COLO829 (cell line): ENCODE measurements around the gene LRRC73.
A peak's percentile ranks its signal among the peaks of the same experiment; 100 is the strongest.
"Not testable (repeated sequence)": the region's sequence is repeated elsewhere in the genome, so short reads cannot be mapped to it uniquely, and the experiment has no call there.

ENCODE experiments used
- DNase-seq: peaks from one replicate; pipeline ENCODE4 v3.0.0; 2012; ENCODE audit warnings: low spot score

LRRC73 gene

GRCh38 chr6:43509984-43510826 lies at the start of gene LRRC73:
TSS of gene LRRC73 (minus strand) at chr6:43510346. CDS start at chr6:43509785, 561 bp downstream.
- peak; percentile 70 for DNase-seq

DNA sequence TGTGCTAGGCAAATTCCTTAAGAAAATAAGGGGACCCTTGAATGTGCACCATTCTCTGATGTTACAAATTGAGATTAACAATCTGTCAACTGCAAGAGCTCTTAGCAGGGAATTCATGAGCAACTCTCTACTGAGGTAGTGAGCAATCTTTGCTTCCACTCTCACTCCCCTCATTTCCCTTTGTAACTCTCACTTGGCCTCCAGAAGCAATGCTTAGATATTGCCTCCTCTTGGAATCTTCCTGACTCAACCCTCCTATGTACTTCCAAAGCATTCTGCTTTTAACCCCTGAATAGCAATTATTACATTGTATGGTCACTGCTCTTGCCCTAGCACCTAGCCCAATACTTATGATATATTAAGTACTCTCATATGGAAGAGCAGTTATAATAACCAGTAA lies 49.2 kb upstream of the LRRC73 start:
- no peak for DNase-seq

- not testable (repeated sequence) for DNase-seq
Observed at GRCh38 chr6:43557620-43558019, 47.5 kb upstream of the LRRC73 start.

- DNase-seq = no peak
Observed at GRCh38 chr6:43547222-43547621, 37.1 kb upstream of the LRRC73 start.

DNA sequence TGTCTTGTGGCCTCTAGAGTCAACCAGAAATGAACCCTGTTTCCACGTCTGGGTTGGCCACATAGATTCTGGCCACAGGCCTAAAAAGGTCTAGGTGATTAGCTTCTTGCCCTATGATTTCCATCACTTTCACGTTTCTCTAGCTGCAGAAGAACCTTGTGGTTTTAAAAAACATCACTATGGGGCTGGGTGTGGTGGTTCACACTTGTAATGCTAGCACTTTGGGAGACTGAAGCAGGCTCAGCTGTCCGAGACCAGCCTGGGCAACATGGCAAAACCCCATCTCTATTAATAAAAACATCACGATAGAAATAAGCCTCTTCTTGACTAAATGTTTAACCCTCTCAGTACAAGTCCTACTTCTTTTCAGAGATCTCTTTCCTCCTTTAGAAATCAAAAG lies 34.3 kb upstream of the LRRC73 start:
- DNase-seq = no peak

DNA sequence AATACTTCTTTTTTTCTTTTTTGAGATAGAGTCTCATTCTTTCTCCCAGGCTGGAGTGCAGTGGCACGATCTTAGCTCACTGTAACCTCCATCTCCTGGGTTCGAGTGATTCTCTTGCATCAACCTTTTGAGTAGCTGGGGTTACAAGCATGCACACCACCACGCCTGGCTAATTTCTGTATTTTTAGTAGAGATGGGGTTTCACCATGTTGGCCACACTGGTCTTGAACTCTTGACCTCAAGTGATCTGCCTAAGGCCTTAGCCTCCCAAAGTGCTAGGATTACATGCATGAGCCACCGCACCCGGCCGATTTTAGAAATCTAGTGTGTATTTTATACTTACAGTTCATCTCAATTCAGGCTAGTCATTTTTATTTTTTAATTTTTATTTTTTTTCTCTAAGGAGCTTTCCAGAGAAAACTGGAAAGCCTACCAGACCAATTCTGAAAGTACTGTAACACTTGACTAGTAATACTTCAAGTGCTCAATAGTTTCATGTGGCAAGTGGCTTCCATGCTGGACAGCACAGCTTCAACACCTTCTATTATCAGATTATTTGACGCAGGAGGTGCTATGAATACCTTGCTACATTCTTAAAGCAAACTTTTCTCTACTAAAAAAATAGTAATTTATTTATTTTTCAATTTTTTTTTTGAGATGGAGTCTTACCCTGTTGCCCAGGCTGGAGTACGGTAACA lies 31.8 kb upstream of the LRRC73 start:
- DNase-seq = no peak

DNA sequence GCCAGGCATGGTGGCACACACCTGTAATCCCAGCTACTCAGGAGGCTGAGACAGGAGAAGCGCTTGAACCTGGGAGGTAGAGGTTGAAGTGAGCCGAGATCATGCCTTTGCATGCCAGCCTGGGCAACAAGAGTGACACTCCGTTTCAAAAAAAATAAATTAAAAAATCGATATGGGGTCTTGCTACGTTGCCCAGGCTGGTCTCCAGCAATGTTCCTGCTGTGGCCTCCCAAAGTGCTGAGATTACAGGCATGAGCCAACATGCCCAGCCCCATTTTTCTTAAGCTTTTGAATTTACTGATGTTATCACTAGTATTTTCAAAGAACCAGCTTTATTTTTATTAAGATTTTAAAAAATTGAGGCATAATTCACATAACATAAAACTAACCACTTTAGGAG lies 30.4 kb upstream of the LRRC73 start:
- DNase-seq = no peak

- not testable (repeated sequence) for DNase-seq
Observed at GRCh38 chr6:43539409-43539808, 29.3 kb upstream of the LRRC73 start.

GRCh38 chr6:43538986-43539385 lies 28.8 kb upstream of the LRRC73 start:
- DNase-seq = not testable (repeated sequence)

DNA sequence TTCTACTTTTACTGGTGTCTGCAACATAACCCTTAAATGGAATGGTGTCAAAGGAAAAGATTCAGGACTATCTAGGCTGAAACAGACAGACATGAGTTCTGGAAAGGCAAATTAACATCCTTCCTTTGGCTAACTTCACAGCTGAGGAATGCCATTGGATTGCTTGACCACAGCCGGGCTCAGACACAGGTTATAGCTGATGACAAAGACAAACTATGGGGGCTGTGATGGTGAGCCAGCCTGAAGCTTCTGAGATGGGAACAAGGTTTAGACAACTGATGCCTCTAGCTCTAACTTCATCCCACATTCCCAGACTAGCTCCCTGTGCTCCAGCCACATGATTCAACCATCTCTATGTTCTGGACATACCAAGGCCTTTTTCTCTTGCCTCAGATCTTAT lies 22.1 kb upstream of the LRRC73 start:
- DNase-seq = no peak

GRCh38 chr6:43524483-43524961 lies 14.4 kb upstream of the LRRC73 start:
- DNase-seq = no peak

DNA sequence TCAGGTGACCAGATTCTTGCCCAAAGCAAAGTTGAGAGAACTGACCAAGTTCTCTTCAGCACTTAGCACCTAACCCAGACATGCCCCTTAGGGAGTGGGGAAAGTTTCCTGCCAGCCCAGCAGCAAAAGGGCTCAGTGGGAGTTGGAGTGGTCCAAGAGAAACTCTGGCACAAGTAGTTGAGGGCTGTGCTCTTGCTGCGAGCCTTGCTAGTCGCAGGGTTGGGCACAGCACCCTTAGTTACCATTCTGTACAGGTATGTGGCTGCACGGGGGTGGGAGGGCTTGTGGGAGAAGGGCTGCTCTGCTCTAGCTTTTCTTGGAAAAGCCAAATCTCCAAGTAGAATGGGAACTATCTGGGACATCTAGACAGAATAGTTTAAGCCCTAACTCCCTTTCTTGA lies 13.1 kb upstream of the LRRC73 start:
- DNase-seq = no peak

DNA sequence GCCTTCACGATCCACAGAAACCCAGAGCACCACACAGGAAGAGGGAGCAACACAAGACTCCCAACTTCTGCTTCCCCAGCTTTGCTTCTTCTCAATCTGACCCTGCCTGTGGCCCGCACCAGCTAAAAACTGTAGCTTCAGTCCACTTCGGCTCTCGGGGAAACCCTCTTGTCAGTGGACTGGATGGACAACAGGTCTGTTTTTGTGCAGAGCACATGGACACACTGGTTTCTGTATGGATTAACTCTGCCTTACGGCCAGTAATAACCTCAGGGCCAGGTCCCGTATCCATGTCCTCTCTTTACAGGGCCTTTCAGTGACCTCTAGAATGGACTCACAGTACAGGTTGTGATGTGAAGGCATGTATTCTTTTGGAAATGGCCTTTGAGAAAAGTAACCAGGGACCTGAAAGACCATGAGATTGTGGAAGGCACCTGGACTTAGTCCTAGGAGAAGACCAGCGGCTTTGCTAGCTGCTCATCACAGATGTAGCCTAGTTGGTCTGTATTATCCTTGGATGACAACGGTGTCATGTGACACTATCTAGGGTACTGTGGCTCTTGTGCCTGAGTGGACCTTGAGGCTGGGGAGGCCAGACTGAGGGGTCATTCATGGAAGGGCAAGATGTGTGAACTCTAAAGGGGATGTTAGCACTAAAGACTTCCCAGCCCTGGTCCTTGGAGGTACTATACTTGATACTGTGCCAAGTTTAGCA lies 12.6 kb upstream of the LRRC73 start:
- DNase-seq = no peak

DNA sequence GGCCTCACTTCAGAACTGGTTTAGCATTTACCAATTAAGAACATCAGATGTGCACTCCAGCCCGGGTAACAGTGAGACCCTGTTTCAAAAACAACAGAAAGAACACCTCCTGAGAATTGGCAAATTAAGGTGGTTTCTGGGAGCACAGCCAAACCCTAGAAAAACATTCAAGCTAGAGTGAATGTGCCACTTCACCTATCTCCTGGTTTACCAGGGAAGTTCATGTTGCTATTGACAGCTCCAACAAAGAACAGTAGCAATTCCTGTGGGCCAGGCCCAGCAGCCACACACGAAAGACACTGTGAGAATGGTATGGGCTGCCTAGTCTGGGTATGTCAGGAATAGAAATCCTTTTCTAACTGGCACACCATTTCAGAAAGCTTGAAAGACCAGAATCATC lies 11.7 kb upstream of the LRRC73 start:
- no peak for DNase-seq

DNA sequence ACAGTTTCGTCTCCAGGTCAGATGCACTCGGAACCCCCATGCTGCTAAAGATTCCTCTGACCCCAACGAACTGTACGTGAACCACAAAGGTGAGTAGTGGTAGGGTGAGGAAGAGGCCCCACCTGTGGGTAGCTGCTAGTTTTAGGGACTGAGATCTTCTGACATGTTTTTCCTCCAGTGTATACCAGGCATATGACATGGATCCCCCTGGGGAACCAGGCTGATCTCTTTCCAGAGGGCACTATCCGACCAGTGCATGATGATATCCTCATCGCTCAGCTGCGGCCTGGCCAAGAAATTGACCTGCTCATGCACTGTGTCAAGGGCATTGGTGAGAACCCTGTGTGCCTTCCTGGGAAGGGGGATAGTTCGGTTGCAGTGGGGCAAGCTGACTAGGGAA lies 10.0 kb upstream of the LRRC73 start:
- DNase-seq = no peak

DNA sequence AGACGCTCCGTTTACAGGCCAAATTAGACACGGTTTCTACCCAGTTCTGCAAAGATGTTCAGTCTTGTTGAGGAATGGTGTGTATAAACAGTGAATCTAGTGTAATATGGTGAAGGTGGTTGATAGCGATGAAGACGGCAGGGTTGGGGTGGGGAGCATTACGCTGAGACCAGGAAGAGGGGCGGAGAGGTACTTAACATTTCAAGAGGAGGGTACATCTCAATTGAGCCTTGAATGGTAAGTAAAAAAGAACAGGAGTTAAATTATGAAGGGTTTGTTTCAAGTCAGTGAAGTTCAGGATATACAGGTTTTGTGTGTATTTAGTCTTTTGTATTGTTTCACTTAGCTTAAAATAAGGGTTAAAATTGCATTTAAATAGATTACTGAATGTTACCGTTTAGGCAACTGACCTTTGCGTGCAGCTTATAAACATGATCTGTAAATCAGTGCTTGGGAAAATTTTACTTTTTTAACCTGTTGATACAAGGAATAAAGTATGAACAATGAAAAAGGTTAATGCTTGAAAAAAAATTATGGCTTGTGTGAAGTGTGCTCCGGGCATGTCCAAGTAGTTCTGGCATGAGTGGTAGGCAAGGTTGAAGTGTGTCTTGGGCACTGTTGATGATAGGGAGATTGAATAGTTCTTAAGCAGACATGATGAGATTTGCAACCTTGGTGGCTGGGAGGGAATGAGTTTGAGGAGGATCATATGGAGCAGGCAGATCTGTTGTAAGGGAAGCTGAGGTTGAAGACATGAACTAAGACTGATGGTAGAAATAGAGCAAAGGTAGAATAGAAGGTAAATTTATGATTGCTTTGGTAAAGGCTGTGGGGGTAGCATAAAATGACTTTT lies 7.6 kb upstream of the LRRC73 start:
- no peak for DNase-seq

- peak; percentile 99 for DNase-seq
Observed at GRCh38 chr6:43516697-43517504, 6.8 kb upstream of the LRRC73 start, which contains the start of the genes POLR1C and YIPF3. TSS of gene POLR1C (plus strand) at chr6:43517089. CDS start at chr6:43517110, 21 bp downstream. TSS of gene YIPF3 (minus strand) at chr6:43516926. CDS start at chr6:43516807, 119 bp downstream.

DNA sequence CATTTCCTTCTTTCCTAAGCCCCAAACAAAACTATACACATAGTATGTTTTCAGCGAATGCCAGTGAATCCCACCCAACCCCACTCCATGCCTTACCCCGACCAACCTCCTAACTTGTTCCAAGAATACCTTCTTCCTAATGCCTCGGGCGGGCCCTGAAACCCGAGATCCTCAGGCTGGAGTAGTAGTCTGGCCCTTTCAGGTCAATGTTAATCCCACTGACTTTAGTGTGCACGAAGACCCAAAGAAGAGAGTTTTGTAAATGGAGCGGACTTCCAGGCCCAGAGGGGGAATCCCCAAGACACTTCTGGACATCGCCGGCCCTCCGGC lies 6.2 kb upstream of the LRRC73 start:
- DNase-seq = no peak

GRCh38 chr6:43515808-43516207 lies 5.7 kb upstream of the LRRC73 start:
- no peak for DNase-seq

DNA sequence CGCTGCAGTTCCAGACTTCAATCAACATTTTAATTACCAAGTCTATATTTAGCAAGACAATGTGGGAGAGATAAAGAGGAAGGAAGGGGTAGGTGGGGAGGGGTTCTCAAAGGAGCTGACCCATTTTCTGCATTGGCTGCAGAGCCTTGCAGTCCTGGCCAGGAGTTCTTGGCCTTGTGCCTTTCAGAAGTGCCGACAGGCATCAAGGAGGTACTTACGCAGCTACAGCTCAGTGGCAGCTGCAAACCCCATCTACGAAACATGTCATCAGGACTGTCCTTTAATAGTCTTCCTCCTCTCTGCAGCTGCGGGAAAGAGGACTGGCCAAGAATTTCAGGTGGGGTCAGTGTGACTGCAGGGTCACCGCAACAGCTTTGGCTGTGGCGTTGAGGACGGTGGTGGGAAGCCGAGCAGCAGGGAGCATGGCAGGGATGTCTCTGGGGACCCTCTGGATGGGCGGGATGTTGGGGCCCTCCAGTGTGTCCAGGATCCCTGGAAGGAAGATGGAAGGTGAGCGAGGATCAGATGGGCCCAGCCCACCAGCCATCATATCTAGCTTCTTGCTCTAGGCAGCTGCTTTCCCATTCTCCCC lies 1.8 kb upstream of the LRRC73 start:
- DNase-seq = no peak

- no peak for DNase-seq
Observed at GRCh38 chr6:43510827-43511163, 649 bp upstream of the LRRC73 start.
